GM12878 (cell line): ENCODE data around the gene CLCN2. TPM values are rescaled to one million over a fixed set of nuclear protein-coding genes. Genes with fewer than 3 reads are reported as not detected.

Experiments used
- ATAC-seq: fragments of 200-7000 bp; cut with Tn5 transposase; 3 replicates; pipeline ENCODE4 v1.9.1; 2020; ENCODE audit warnings: mild to moderate bottlenecking, moderate library complexity
- BruUV-seq: library from RNA; stranded (reverse); fragments of 400-500 nt; replicated peaks from 2 replicates; lab custom pipeline; 2021; lab: Mats Ljungman, UMichigan
- CTCF ChIA-PET: fragments of 300-600 bp; sonication (Branson Sonifier 250); formaldehyde crosslinking; extraction: SDS; loops from one replicate; lab custom pipeline; 2021; ENCODE audit warnings: inconsistent platforms; lab: Yijun Ruan, JAX
- POLR2A ChIA-PET: fragments of 350-600 bp; formaldehyde crosslinking; extraction: SDS; loops from one replicate; lab custom pipeline; 2021; ENCODE audit warnings: inconsistent platforms; lab: Charles Lee
- RAD21 ChIA-PET: fragments of 300-600 bp; sonication (Branson Sonifier 250); formaldehyde crosslinking; loops from one replicate; lab custom pipeline; 2023; ENCODE audit warnings: antibody characterized with exemption; ENCODE audit not compliant: unreplicated experiment; lab: Charles Lee
- SMC1A ChIA-PET: fragments of 300-600 bp; sonication (Branson Sonifier 250); formaldehyde crosslinking; loops from one replicate; lab custom pipeline; 2023; ENCODE audit not compliant: unreplicated experiment, uncharacterized antibody; lab: Charles Lee
- DNase-seq: peaks from one replicate; pipeline ENCODE4 v3.0.0-alpha.2; 2011; ENCODE audit warnings: low read depth, low spot score
- FAIRE-seq: peaks from 3 replicates; lab custom pipeline; 2011; peaks lifted over from hg19 to GRCh38; lab: Jason Lieb, UNC
- H2AFZ ChIP-seq: 2 replicates; pipeline ENCODE4 v1.6.0; 2011; ENCODE audit warnings: low read depth, low read length, control low read depth; ENCODE audit not compliant: control insufficient read depth
- H3K27ac ChIP-seq: 2 replicates; pipeline ENCODE4 v1.5.1; 2011; ENCODE audit warnings: control low read depth; ENCODE audit not compliant: control insufficient read depth, insufficient read depth
- H3K27me3 ChIP-seq, 2 experiments: replicated peaks in 1 of 2; 2 replicates each; pipeline versions ENCODE4 v1.6.0 to v1.6.1; 2011; ENCODE audit warnings: low read length in 1 of 2; ENCODE audit not compliant: control insufficient read depth in 2 of 2, insufficient read depth in 2 of 2
- H3K36me3 ChIP-seq, 2 experiments: 2 replicates each; pipeline ENCODE4 v1.5.1; 2011; ENCODE audit warnings: low read length in 1 of 2; ENCODE audit not compliant: control insufficient read depth in 2 of 2, insufficient read depth in 2 of 2
- H3K4me1 ChIP-seq: 2 replicates; pipeline ENCODE4 v1.6.1; 2011; ENCODE audit warnings: mild to moderate bottlenecking, low read length, moderate library complexity, mixed read lengths; ENCODE audit not compliant: control insufficient read depth, insufficient read depth
- H3K4me2 ChIP-seq: 2 replicates; pipeline ENCODE4 v1.6.0; 2011; ENCODE audit warnings: control low read depth; ENCODE audit not compliant: control insufficient read depth, insufficient read depth
- H3K4me3 ChIP-seq: fragments of 200-600 bp; sonication (generic); 2 replicates; pipeline ENCODE4 v1.5.1; 2016
- H3K79me2 ChIP-seq: 2 replicates; pipeline ENCODE4 v1.6.0; 2011; ENCODE audit warnings: low read length; ENCODE audit not compliant: control insufficient read depth, insufficient read depth
- H3K9ac ChIP-seq: 2 replicates; pipeline ENCODE4 v1.8.0; 2011; ENCODE audit warnings: low read length, control low read depth, mixed read lengths; ENCODE audit not compliant: control insufficient read depth, insufficient read depth
- H3K9me3 ChIP-seq: replicated peaks from 3 replicates; pipeline ENCODE4 v1.5.1; 2011; ENCODE audit warnings: mild to moderate bottlenecking, low read length; ENCODE audit not compliant: control insufficient read depth, insufficient read depth
- H4K20me1 ChIP-seq: 2 replicates; pipeline ENCODE4 v1.6.0; 2011; ENCODE audit not compliant: control insufficient read depth, insufficient read depth
- CBFB ChIP-seq: IDR thresholded peaks from 2 replicates; pipeline ENCODE4 v1.6.1; 2016; ENCODE audit warnings: antibody characterized with exemption, low read depth
- SIX5 ChIP-seq: IDR thresholded peaks from 2 replicates; pipeline ENCODE4 v1.6.1; 2011; ENCODE audit warnings: mild to moderate bottlenecking, low read depth, low read length, moderate library complexity; ENCODE audit not compliant: severe bottlenecking
- SPI1 ChIP-seq: IDR thresholded peaks from 2 replicates; pipeline ENCODE4 v1.6.1; 2011; ENCODE audit warnings: low read depth, mild to moderate bottlenecking, low read length, moderate library complexity, borderline replicate concordance; ENCODE audit not compliant: insufficient read depth
- WGBS: methylation state at CpG from one replicate; pipeline ENCODE4 v1.1.6; 2016; ENCODE audit warnings: low lambda C conversion rate; ENCODE audit not compliant: insufficient replicate concordance, insufficient coverage; ENCODE audit errors: missing lambda C conversion rate; 5-methylcytosine and 5-hydroxymethylcytosine counted together
- in situ Hi-C: fragments of 300-500 bp; cut with MboI; formaldehyde crosslinking; loops from 9 replicates; pipeline ENCODE4 v1.14.3; 2018; ENCODE audit warnings: mixed read lengths
- intact Hi-C: fragments of 100-400 bp; cut with micrococcal nuclease; formaldehyde crosslinking; loops from one replicate; pipeline ENCODE4 v1.14.2; 2022; ENCODE audit not compliant: unreplicated experiment
- polyA plus RNA-seq, 11 experiments: library from polyadenylated mRNA; depleted of rRNA in 4 of 11; unstranded in 6 of 11; stranded (reverse) in 5 of 11; fragments of >200 nt; fragmentation: Nextera tagmentation in 4 of 11; fragmentation: Illumina TruSeq in 1 of 11; extraction: Ambion mirVana in 4 of 11; extraction: Trizol in 1 of 11; gene quantifications; 1 replicate in 1 of 11; 2 replicates in 10 of 11; pipeline versions ENCODE4 v1.2.1 to v1.2.3, GENCODE V29; 2011 to 2016; ENCODE audit warnings: inconsistent platforms in 2 of 11, missing spikeins in 2 of 11, low read depth in 1 of 11
- total RNA-seq, 4 experiments: library from RNA; depleted of rRNA in 3 of 4; stranded (reverse); fragments of >200 nt in 3 of 4; fragmentation: Illumina TruSeq in 1 of 4; extraction: Trizol in 1 of 4; gene quantifications; 2 replicates each; pipeline versions ENCODE4 v1.2.1 to v1.2.3, GENCODE V29; 2013 to 2021
- TF ChIP-seq, protein P1 (sequence below): fragments of 450-650 bp; formaldehyde crosslinking; IDR thresholded peaks from 2 replicates; pipeline ENCODE4 v1.5.0; 2022; ENCODE audit warnings: mild to moderate bottlenecking, missing genetic modification characterization

The CLCN2 gene
- total and polyA plus RNA-seq, 10 of the 15 experiments (the other 5 are each of a cell fraction or from before 2014, with no cell fraction given), result 0.13 to 2.6 (median 0.85) TPM; not detected in 1

DNA sequence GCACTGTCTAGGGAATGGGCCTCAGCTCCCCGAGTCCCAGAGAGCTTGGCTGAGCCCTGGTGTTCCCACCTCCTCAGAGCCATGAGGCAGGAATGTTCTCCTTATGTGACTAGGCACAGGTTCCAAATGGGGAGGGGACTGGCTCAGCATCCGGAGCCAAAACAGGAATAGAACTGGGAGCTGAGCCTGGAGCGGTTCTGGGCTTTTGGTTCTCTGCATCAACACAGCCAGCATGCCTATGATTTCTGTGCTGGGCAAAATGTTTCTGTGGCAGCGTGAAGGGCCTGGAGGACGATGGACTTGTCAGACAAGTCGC is 24.0 kb downstream of the CLCN2 start, which contains the start of gene FAM131A (continued):
- TF ChIP-seq, protein P1, sequence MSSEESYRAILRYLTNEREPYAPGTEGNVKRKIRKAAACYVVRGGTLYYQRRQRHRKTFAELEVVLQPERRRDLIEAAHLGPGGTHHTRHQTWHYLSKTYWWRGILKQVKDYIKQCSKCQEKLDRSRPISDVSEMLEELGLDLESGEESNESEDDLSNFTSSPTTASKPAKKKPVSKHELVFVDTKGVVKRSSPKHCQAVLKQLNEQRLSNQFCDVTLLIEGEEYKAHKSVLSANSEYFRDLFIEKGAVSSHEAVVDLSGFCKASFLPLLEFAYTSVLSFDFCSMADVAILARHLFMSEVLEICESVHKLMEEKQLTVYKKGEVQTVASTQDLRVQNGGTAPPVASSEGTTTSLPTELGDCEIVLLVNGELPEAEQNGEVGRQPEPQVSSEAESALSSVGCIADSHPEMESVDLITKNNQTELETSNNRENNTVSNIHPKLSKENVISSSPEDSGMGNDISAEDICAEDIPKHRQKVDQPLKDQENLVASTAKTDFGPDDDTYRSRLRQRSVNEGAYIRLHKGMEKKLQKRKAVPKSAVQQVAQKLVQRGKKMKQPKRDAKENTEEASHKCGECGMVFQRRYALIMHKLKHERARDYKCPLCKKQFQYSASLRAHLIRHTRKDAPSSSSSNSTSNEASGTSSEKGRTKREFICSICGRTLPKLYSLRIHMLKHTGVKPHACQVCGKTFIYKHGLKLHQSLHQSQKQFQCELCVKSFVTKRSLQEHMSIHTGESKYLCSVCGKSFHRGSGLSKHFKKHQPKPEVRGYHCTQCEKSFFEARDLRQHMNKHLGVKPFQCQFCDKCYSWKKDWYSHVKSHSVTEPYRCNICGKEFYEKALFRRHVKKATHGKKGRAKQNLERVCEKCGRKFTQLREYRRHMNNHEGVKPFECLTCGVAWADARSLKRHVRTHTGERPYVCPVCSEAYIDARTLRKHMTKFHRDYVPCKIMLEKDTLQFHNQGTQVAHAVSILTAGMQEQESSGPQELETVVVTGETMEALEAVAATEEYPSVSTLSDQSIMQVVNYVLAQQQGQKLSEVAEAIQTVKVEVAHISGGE (CRISPR knock-in tag), result no peak

DNA sequence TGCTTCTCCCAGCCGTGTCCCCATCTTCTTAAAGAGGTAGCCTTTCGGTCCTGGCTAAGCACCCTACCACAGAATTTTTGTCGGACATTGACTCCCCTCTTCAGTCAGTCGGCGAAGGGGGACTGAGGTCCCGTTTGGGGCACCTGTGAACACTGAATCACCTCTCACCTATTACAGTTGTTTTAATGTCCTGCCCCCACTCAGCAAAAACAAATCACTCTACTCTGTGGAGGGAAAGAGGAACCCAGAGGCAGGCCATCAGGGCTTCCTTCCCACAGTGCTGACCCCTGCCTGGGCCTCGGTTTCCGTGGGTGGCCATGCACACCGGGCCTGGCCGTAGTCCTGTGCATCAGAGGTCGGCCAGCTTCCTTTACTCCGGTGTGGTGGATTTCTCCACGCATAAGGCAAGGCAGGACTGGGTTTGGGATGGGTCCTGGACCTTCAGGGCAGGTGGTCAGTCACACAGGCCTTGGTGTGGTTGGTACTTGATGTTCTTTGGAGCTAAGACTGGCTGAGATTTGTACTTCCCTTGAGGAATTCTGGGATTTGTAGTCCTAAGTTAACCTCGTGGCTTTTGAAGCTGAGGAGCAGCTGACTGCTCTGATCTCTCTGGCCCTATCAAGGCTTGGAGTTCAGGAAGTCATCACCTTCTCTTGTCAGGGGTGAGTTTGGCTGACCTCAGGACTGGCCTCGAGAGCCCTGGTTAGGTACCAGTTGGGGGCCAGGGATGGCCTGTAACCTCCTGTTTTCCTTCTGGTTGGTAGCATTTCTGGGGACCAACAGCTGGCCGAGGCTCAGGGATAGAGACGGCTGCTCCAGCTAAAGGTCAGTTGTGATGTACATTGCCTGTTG is 24.6 kb downstream of the CLCN2 start:
- WGBS, result 51% methylated on average over 17 of the region's 17 CpGs
- ChIA-PET RAD21 (no interaction called here), SMC1A (no interaction called here), CTCF (interaction anchor here (1.2 kb wide), 1 partner anchor 18 kb away, joined by 6 read pairs; no protein-coding TSS in a partner anchor), POLR2A (interaction anchor here (0.8 kb wide), 1 partner anchor 37 kb away, joined by 3 read pairs; no protein-coding TSS in a partner anchor)
- TF ChIP-seq SIX5 (peak; percentile 50), CBFB (no peak), SPI1 (peak; percentile 29; the same call in 1 of the 2 replicates)
- Histone ChIP-seq H4K20me1 (peaks cover 2% of the 10 kb centered on the region), H3K4me2 (peak overlapping the region; percentile 94), H3K36me3 (peaks cover 15 to 20% of the 10 kb centered on the region in 2 experiments), H2AFZ (peak overlapping the region; percentile 19), H3K4me1 (peaks cover 11% of the 10 kb centered on the region), H3K27ac (no peak overlapping the region; the same call in 1 of the 2 replicates), H3K9me3 (no peaks in the 10 kb centered on the region), H3K79me2 (no peaks in the 10 kb centered on the region), H3K27me3 (no peaks in the 10 kb centered on the region), H3K9ac (peak overlapping the region; percentile 45; the same call in 1 of the 2 replicates), H3K4me3 (peak overlapping the region; percentile 80)
- intact Hi-C loops (no loop called here), in situ Hi-C loops (no loop called here)
- BruUV-seq, result no TSS peak
- FAIRE-seq (no peak), DNase-seq (no peak), ATAC-seq (no peak; the same call in none of the 3 replicates)
